SU-DHL-6 (cell line): Measurements from ENCODE around the gene FBXO46.

Experiments
- EZH2phosphoT487 ChIP-seq: fragments of 200-600 bp; sonication (generic), shearing (Covaris generic); conservative IDR thresholded peaks from 2 replicates; pipeline ENCODE4 v1.6.1; 2018; ENCODE audit warnings: mild to moderate bottlenecking, antibody characterized with exemption, low read length, moderate library complexity, mixed read lengths
- TF ChIP-seq, protein P1 (sequence below): fragments of 200-600 bp; sonication (generic); IDR thresholded peaks from one replicate; pipeline ENCODE4 v1.5.1; 2017; ENCODE audit warnings: antibody characterized with exemption, mild to moderate bottlenecking, low read length, moderate library complexity; ENCODE audit not compliant: insufficient read depth, poor library complexity, severe bottlenecking

DNA sequence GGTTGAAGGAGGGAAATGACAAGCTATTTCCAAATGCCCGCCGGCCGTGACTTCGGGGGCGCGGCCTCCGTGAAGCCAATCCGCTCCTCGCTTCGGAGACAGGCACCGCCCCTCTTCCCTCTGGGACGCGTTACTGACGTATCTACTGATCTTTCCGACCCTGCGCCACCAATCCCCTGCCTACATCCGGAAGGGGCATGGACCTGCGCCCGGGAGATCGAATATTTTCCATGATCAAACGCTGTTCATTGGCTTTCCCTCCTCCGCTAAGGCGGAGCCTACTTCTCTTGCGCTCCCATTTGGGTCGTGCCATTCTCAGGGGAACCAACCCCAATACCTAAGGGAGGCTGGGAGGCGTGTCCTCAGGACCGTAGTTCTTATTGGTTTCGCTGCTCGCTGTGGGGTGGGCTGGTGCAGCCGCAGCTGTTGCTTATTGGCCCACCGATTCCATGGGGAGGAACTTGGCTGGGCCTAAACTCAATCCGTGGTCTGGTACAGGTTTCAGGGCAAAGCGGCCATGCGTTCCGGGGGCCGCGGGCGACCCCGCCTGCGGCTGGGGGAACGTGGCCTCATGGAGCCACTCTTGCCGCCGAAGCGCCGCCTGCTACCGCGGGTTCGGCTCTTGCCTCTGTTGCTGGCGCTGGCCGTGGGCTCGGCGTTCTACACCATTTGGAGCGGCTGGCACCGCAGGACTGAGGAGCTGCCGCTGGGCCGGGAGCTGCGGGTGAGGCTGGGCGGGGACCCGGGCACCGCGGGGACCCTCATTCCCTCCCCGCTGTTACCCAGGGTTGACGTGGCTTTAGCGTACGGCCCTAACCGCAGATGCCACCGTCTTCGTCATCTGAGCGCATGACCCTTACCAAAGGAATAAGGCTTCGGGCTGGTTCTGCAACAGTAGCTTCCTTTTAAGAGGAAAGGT lies 38.2 kb downstream of the FBXO46 start, which contains the start of gene QPCTL:
- TF ChIP-seq, protein P1, sequence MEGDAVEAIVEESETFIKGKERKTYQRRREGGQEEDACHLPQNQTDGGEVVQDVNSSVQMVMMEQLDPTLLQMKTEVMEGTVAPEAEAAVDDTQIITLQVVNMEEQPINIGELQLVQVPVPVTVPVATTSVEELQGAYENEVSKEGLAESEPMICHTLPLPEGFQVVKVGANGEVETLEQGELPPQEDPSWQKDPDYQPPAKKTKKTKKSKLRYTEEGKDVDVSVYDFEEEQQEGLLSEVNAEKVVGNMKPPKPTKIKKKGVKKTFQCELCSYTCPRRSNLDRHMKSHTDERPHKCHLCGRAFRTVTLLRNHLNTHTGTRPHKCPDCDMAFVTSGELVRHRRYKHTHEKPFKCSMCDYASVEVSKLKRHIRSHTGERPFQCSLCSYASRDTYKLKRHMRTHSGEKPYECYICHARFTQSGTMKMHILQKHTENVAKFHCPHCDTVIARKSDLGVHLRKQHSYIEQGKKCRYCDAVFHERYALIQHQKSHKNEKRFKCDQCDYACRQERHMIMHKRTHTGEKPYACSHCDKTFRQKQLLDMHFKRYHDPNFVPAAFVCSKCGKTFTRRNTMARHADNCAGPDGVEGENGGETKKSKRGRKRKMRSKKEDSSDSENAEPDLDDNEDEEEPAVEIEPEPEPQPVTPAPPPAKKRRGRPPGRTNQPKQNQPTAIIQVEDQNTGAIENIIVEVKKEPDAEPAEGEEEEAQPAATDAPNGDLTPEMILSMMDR = no peak
- no peak for TF ChIP-seq EZH2phosphoT487
